ENCODE data around the gene SYTL5. TPM values are rescaled to one million over a fixed set of nuclear protein-coding genes. Genes with fewer than 3 reads are reported as not detected.

SYTL5 gene
- total RNA-seq, 1 donor from 2014 or later, result not detected

- Mint-ChIP-seq H3K9me3 (ENCODE audit: unreplicated experiment) (no peaks in the 10 kb centered on the region), H3K4me3 (ENCODE audit: unreplicated experiment) (no peak overlapping the region), H3K4me1 (ENCODE audit: low read depth, unreplicated experiment) (no peaks in the 10 kb centered on the region), H3K36me3 (ENCODE audit: unreplicated experiment) (no peaks in the 10 kb centered on the region), H3K27ac (ENCODE audit: unreplicated experiment) (no peak overlapping the region), H3K27me3 (ENCODE audit: unreplicated experiment) (no peaks in the 10 kb centered on the region)
- DNase-seq, result no peak
- TF ChIP-seq CTCF (IDR thresholded peaks at IDR 0.05; ENCODE audit: partially characterized antibody, unreplicated experiment), result no peak
Observed at GRCh38 chrX:38095971-38096529, 89.7 kb downstream of the SYTL5 start.

- Mint-ChIP-seq H3K27ac (ENCODE audit: unreplicated experiment) (no peak overlapping the region), H3K9me3 (ENCODE audit: unreplicated experiment) (no peaks in the 10 kb centered on the region), H3K36me3 (ENCODE audit: unreplicated experiment) (no peaks in the 10 kb centered on the region), H3K4me3 (ENCODE audit: unreplicated experiment) (no peak overlapping the region), H3K27me3 (ENCODE audit: unreplicated experiment) (no peaks in the 10 kb centered on the region), H3K4me1 (ENCODE audit: low read depth, unreplicated experiment) (no peaks in the 10 kb centered on the region)
- no peak for TF ChIP-seq CTCF (IDR thresholded peaks at IDR 0.05; ENCODE audit: partially characterized antibody, unreplicated experiment)
- DNase-seq, result no peak
Observed at GRCh38 chrX:38099688-38100087, 93.3 kb downstream of the SYTL5 start.

DNA sequence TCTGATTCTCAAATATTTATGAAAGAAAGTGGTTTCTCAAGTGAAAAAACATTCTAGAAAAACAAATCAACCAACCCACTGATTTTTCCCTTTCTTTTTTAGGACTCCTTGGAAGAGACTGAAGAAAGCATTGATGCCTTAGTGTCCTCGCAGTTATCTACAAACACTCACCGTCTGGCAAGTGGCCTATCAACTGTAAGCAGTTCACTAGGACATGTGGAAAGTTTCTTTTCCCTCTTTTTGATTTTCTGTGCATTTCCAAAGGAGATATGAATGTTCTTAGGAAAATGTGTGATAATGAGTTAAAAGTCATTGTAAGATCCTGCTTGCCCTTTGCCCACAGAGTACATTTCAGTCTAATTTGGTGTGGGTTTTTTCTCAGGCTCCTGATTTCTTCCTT lies 95.9 kb downstream of the SYTL5 start:
- TF ChIP-seq CTCF (IDR thresholded peaks at IDR 0.05; ENCODE audit: partially characterized antibody, unreplicated experiment), result no peak
- Mint-ChIP-seq H3K27me3 (ENCODE audit: unreplicated experiment) (no peaks in the 10 kb centered on the region), H3K9me3 (ENCODE audit: unreplicated experiment) (peaks cover 2% of the 10 kb centered on the region), H3K36me3 (ENCODE audit: unreplicated experiment) (no peaks in the 10 kb centered on the region), H3K4me1 (ENCODE audit: low read depth, unreplicated experiment) (no peaks in the 10 kb centered on the region), H3K27ac (ENCODE audit: unreplicated experiment) (no peak overlapping the region), H3K4me3 (ENCODE audit: unreplicated experiment) (no peak overlapping the region)
- no peak for DNase-seq

GRCh38 chrX:38102875-38103274 lies 96.5 kb downstream of the SYTL5 start:
- DNase-seq, result no peak
- no peaks in the 10 kb centered on the region for H3K27me3 Mint-ChIP-seq (ENCODE audit: unreplicated experiment)
- no peak for TF ChIP-seq CTCF (IDR thresholded peaks at IDR 0.05; ENCODE audit: partially characterized antibody, unreplicated experiment)
- peaks cover 2% of the 10 kb centered on the region for H3K9me3 Mint-ChIP-seq (ENCODE audit: unreplicated experiment)
- H3K4me3 Mint-ChIP-seq (ENCODE audit: unreplicated experiment), result no peak overlapping the region
- no peaks in the 10 kb centered on the region for H3K36me3 Mint-ChIP-seq (ENCODE audit: unreplicated experiment)
- H3K4me1 Mint-ChIP-seq (ENCODE audit: low read depth, unreplicated experiment), result no peaks in the 10 kb centered on the region
- no peak overlapping the region for H3K27ac Mint-ChIP-seq (ENCODE audit: unreplicated experiment)

DNA sequence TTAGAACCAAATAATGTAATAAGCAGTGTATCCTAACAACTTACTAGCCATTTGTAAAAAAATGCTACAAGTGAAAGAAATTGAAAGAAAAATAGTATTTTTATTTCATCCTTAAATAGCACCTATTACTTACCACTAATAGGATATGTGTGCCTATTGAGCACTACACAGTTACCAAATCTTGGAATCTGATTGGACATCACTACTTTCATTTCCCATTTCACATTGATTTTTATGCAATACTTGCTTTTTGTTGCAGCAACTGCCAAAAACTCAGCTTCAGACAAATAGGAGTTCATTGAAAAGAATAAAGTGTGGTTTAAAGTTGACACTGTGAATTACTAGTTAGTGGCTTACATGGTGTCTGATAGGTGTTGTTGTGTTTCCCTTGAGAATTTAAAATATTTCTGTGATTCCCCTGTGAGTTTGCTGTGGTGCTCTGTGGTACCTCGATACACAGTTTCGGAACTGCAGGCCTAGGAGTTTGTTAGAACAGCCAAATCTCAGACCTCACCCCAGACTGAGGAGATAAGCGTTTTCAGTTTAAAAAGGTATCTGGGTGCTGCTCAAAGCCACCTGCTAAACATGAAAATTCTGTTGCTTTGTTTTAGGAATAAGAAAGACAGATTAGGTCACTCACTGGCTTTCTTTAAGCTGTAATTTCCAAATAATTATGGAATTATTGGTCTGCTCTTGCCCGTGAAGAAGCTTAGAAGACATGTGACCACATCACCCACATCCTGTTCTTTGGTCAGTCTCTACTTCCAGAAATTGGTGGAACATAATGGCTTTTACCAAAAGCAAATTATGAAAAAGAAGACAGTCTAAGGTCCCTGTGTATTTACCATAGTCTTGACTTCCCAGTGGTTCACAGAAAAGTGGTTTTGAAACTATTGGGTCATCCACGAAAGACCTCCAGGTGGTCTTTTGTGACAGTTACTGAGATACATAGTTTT lies 97.8 kb downstream of the SYTL5 start:
- peaks cover 2% of the 10 kb centered on the region for H3K9me3 Mint-ChIP-seq (ENCODE audit: unreplicated experiment)
- H3K36me3 Mint-ChIP-seq (ENCODE audit: unreplicated experiment), result no peaks in the 10 kb centered on the region
- no peak for DNase-seq
- peaks cover 2% of the 10 kb centered on the region for H3K4me1 Mint-ChIP-seq (ENCODE audit: low read depth, unreplicated experiment)
- no peaks in the 10 kb centered on the region for H3K27me3 Mint-ChIP-seq (ENCODE audit: unreplicated experiment)
- TF ChIP-seq CTCF (IDR thresholded peaks at IDR 0.05; ENCODE audit: partially characterized antibody, unreplicated experiment), result no peak
- H3K27ac Mint-ChIP-seq (ENCODE audit: unreplicated experiment), result no peak overlapping the region
- H3K4me3 Mint-ChIP-seq (ENCODE audit: unreplicated experiment), result no peak overlapping the region

All from glutamatergic neuron (in vitro differentiated cells).